Measurements from ENCODE around the gene GPR107.

GRCh38 chr9:130013326-130013725, 40.4 kb upstream of the GPR107 start:
- TF ChIP-seq CTCF (IDR thresholded peaks at IDR 0.05): no peak
- TF ChIP-seq POLR2A (IDR thresholded peaks at IDR 0.05): no peak
